Measurements from ENCODE around the gene SLC25A43.

Gene SLC25A43

DNA sequence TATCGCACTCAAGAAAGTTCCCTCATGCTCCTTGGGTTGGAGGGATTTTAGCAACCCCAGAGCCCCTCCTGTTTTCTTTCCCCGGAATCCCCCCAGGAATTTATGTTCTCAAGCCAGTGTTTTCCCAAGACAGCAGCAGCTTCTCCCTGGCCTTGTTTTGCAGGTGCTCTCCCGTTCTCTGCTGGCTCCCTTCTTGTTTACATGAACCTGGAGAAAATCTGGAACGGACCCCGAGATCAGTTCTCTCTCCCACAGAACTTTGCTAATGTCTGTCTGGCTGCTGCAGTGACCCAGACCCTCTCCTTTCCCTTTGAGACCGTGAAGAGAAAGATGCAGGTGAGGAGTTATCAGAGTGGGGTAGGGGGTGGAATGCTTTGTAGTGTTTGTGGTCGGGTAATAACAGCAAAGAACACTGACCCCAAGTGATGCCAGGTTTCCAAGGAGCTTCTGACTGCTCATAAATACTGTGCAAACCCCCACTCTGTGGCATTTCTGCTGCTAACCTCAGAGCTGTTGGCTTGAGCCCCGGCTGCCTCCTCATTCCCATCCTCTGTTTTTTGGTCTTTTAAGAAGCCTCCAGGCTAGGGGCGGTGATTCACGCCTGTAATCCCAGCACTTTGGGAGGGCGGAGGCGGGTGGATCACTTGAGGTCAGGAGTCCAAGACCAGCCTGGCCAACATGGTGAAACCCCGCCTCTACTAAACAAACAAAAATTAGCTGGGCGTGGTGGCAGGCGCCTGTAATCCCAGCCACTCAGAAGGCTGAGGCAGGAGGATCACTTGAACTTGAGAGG is 11.1 kb downstream of the SLC25A43 start:
- no peak for TF ChIP-seq FOXM1 (IDR thresholded peaks at IDR 0.05; ENCODE audit: borderline replicate concordance, low read depth)
- no peak for TF ChIP-seq CREB1 (IDR thresholded peaks at IDR 0.05; ENCODE audit: low read depth)
- no peak for TF ChIP-seq CEBPB (IDR thresholded peaks at IDR 0.05)
- TF ChIP-seq TCF12 (IDR thresholded peaks at IDR 0.05; ENCODE audit: low read depth), result no peak
- TF ChIP-seq, protein P1, sequence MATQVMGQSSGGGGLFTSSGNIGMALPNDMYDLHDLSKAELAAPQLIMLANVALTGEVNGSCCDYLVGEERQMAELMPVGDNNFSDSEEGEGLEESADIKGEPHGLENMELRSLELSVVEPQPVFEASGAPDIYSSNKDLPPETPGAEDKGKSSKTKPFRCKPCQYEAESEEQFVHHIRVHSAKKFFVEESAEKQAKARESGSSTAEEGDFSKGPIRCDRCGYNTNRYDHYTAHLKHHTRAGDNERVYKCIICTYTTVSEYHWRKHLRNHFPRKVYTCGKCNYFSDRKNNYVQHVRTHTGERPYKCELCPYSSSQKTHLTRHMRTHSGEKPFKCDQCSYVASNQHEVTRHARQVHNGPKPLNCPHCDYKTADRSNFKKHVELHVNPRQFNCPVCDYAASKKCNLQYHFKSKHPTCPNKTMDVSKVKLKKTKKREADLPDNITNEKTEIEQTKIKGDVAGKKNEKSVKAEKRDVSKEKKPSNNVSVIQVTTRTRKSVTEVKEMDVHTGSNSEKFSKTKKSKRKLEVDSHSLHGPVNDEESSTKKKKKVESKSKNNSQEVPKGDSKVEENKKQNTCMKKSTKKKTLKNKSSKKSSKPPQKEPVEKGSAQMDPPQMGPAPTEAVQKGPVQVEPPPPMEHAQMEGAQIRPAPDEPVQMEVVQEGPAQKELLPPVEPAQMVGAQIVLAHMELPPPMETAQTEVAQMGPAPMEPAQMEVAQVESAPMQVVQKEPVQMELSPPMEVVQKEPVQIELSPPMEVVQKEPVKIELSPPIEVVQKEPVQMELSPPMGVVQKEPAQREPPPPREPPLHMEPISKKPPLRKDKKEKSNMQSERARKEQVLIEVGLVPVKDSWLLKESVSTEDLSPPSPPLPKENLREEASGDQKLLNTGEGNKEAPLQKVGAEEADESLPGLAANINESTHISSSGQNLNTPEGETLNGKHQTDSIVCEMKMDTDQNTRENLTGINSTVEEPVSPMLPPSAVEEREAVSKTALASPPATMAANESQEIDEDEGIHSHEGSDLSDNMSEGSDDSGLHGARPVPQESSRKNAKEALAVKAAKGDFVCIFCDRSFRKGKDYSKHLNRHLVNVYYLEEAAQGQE (IDR thresholded peaks at IDR 0.05; ENCODE audit: low read depth), result no peak

DNA sequence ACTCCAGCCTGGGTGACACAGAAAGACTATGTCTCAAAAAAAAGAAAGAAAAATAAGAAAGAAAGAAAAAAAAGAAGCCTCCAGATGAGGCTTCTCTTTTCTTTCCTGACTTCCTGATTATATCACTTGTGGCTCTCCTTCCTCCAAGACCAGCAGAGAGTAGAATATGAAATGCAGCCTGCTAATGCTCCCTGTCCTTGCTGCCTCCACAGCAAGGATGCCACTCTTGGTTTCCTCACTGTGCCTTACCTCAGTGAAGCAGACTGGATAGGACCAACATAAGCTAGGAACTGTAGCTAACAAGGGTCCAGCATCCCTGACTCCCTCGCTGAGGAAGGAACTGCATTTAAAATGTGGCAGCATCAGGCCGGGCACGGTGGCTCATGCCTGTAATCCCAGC is 11.7 kb downstream of the SLC25A43 start:
- TF ChIP-seq, protein P1 (IDR thresholded peaks at IDR 0.05; ENCODE audit: low read depth), result no peak
- no peak for TF ChIP-seq EP300 (IDR thresholded peaks at IDR 0.05; ENCODE audit: borderline replicate concordance)
- TF ChIP-seq CREB1 (IDR thresholded peaks at IDR 0.05; ENCODE audit: low read depth), result no peak
- no peak for TF ChIP-seq USF1 (IDR thresholded peaks at IDR 0.05)
- no peak for TF ChIP-seq RAD21 (IDR thresholded peaks at IDR 0.05; ENCODE audit: low read depth)
- TF ChIP-seq TAF1 (IDR thresholded peaks at IDR 0.05; ENCODE audit: low read depth), result no peak
- no peak for TF ChIP-seq MAX (IDR thresholded peaks at IDR 0.05)
- no peak for TF ChIP-seq YY1 (IDR thresholded peaks at IDR 0.05; ENCODE audit: low read depth)
- no peak for TF ChIP-seq FOXM1 (IDR thresholded peaks at IDR 0.05; ENCODE audit: borderline replicate concordance, low read depth)

GRCh38 chrX:119411959-119412358 is 12.8 kb downstream of the SLC25A43 start:
- TF ChIP-seq TEAD4 (IDR thresholded peaks at IDR 0.05) (no peak), MAX (IDR thresholded peaks at IDR 0.05) (no peak), TAF1 (IDR thresholded peaks at IDR 0.05; ENCODE audit: low read depth) (no peak)

- TF ChIP-seq USF1 (IDR thresholded peaks at IDR 0.05) (no peak), MAX (IDR thresholded peaks at IDR 0.05) (no peak), TAF1 (IDR thresholded peaks at IDR 0.05; ENCODE audit: low read depth) (no peak)
These were observed 18.2 kb downstream of the SLC25A43 start for GRCh38 chrX:119417376-119417775.

DNA sequence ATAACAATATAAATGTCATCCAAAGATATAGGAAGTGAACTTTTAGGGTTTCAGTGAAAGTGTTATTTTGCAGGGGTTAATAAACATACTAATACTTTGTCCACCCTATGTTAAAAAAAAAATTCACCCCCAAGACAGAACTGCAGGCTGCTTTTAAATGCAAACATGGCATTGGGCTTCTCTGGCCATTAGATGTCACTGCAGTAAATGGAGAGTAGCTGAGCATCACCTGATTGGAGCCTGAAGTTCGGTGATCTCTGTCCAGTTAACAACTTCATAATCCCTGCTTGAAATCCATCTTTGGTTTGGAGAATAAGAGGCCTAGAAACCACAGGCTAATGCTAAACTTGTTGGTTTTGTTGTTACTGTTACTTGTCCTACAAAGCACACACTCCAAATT is 18.7 kb downstream of the SLC25A43 start:
- TF ChIP-seq EP300 (IDR thresholded peaks at IDR 0.05; ENCODE audit: borderline replicate concordance) (no peak), TCF12 (IDR thresholded peaks at IDR 0.05; ENCODE audit: low read depth) (no peak), ZBTB7A (IDR thresholded peaks at IDR 0.05; ENCODE audit: low read depth) (no peak), RAD21 (IDR thresholded peaks at IDR 0.05; ENCODE audit: low read depth) (no peak), YY1 (IDR thresholded peaks at IDR 0.05; ENCODE audit: low read depth) (no peak), FOXM1 (IDR thresholded peaks at IDR 0.05; ENCODE audit: borderline replicate concordance, low read depth) (no peak), EGR1 (IDR thresholded peaks at IDR 0.05) (no peak), CEBPB (IDR thresholded peaks at IDR 0.05) (no peak), TEAD4 (IDR thresholded peaks at IDR 0.05) (no peak), CREB1 (IDR thresholded peaks at IDR 0.05; ENCODE audit: low read depth) (no peak), TAF1 (IDR thresholded peaks at IDR 0.05; ENCODE audit: low read depth) (no peak), USF1 (IDR thresholded peaks at IDR 0.05) (no peak), MAX (IDR thresholded peaks at IDR 0.05) (no peak), NFIC (IDR thresholded peaks at IDR 0.05) (no peak)
- TF ChIP-seq, protein P1 (IDR thresholded peaks at IDR 0.05; ENCODE audit: low read depth), result no peak

Data from Ishikawa (cell line).